Daoy (cell line): ENCODE measurements around the gene BMP7. TPM values are rescaled to one million over a fixed set of nuclear protein-coding genes. Genes with fewer than 3 reads are reported as not detected.
"Not testable (repeated sequence)": the region's sequence is repeated elsewhere in the genome, so short reads cannot be mapped to it uniquely, and the experiment has no call there.

Experiments
- DNase-seq: peaks from one replicate; pipeline ENCODE4 v3.0.0-alpha.2; 2015; ENCODE audit warnings: low read depth
- total RNA-seq: library from RNA; depleted of rRNA; stranded (reverse); fragments of >200 nt; shearing (Covaris generic); gene quantifications from 2 replicates; pipeline ENCODE4 v1.2.3, GENCODE V29; 2014

Gene BMP7
- total RNA-seq, 1 experiment from 2014 or later = 12.7 TPM

GRCh38 chr20:57288651-57289277 is 22.3 kb upstream of the BMP7 start:
- peak; percentile 28 for DNase-seq

- DNase-seq = no peak
These were observed 21.5 kb upstream of the BMP7 start for GRCh38 chr20:57287901-57288300.

GRCh38 chr20:57287007-57287880 is 20.8 kb upstream of the BMP7 start:
- DNase-seq = no peak

- no peak for DNase-seq
These were observed 17.4 kb upstream of the BMP7 start for GRCh38 chr20:57283860-57284259.

GRCh38 chr20:57282670-57283361 is 16.4 kb upstream of the BMP7 start:
- DNase-seq = no peak

- no peak for DNase-seq
These were observed 15.5 kb upstream of the BMP7 start for GRCh38 chr20:57281900-57282299.

GRCh38 chr20:57280221-57280620 is 13.8 kb upstream of the BMP7 start:
- no peak for DNase-seq

- DNase-seq = not testable (repeated sequence)
These were observed 13.1 kb upstream of the BMP7 start for GRCh38 chr20:57279548-57279947.

GRCh38 chr20:57278457-57278856 is 12.0 kb upstream of the BMP7 start:
- no peak for DNase-seq

GRCh38 chr20:57277398-57278105 is 11.1 kb upstream of the BMP7 start:
- DNase-seq = no peak

- no peak for DNase-seq
These were observed 9.8 kb upstream of the BMP7 start for GRCh38 chr20:57276221-57276620.

GRCh38 chr20:57275813-57276212 is 9.4 kb upstream of the BMP7 start:
- no peak for DNase-seq

- DNase-seq = no peak
These were observed 8.9 kb upstream of the BMP7 start for GRCh38 chr20:57275334-57275733.

- no peak for DNase-seq
These were observed 8.4 kb upstream of the BMP7 start for GRCh38 chr20:57274846-57275245.

- DNase-seq = no peak
These were observed 7.9 kb upstream of the BMP7 start for GRCh38 chr20:57274299-57274698.

GRCh38 chr20:57272883-57273535 is 6.6 kb upstream of the BMP7 start:
- DNase-seq = no peak

GRCh38 chr20:57270204-57270984 is 4.0 kb upstream of the BMP7 start:
- no peak for DNase-seq

- no peak for DNase-seq
These were observed 2.9 kb upstream of the BMP7 start for GRCh38 chr20:57269148-57269984.

GRCh38 chr20:57268399-57269076 is 2.1 kb upstream of the BMP7 start:
- DNase-seq = no peak
